Testis (tissue), 3 donors: Measurements from ENCODE around the gene TMEM63A. TPM values are rescaled to one million over a fixed set of nuclear protein-coding genes. Genes with fewer than 3 reads are reported as not detected.

Source experiments
- DNase-seq: peaks from one replicate; pipeline ENCODE4 v3.0.0-alpha.2; 2019
- H3K27ac ChIP-seq, 2 donors: fragments of 200-600 bp; sonication (generic); one replicate each; pipeline ENCODE4 v1.5.1; 2019
- H3K27me3 ChIP-seq: fragments of 200-600 bp; sonication (generic); one replicate; pipeline ENCODE4 v1.5.1; 2019
- H3K36me3 ChIP-seq: fragments of 200-600 bp; sonication (generic); one replicate; pipeline ENCODE4 v1.5.1; 2017; ENCODE audit warnings: low read depth; ENCODE audit errors: missing control alignments
- H3K4me1 ChIP-seq: fragments of 200-600 bp; sonication (generic); one replicate; pipeline ENCODE4 v1.5.1; 2019
- H3K4me3 ChIP-seq, 2 donors: fragments of 200-600 bp; sonication (generic); one replicate each; pipeline ENCODE4 v1.5.1; 2017 to 2019
- H3K9me3 ChIP-seq: fragments of 200-600 bp; sonication (generic); one replicate; pipeline ENCODE4 v1.5.1; 2017
- CTCF ChIP-seq, 3 experiments: fragments of 450-650 bp in 2 of 3; fragments of 200-600 bp in 1 of 3; sonication (generic) in 1 of 3; IDR thresholded peaks; one replicate each; pipeline ENCODE4 v1.5.1; 2016 to 2019; ENCODE audit warnings: antibody characterized with exemption in 3 of 3, mild to moderate bottlenecking in 2 of 3, moderate library complexity in 1 of 3
- POLR2A ChIP-seq: fragments of 450-650 bp; IDR thresholded peaks from one replicate; pipeline ENCODE4 v1.6.1; 2017; ENCODE audit warnings: antibody characterized with exemption, mild to moderate bottlenecking, moderate library complexity
- WGBS, 2 donors: methylation state at CpG; one replicate each; pipeline ENCODE4 v1.1.5; 2018; 5-methylcytosine and 5-hydroxymethylcytosine counted together
- intact Hi-C: fragments of 100-400 bp; cut with DNase I; formaldehyde crosslinking; loops from one replicate; pipeline ENCODE4 v1.15.1; 2023; ENCODE audit warnings: low total_unique reads
- polyA plus RNA-seq: library from polyadenylated mRNA; stranded (reverse); fragments of 350-450 nt; fragmentation: Illumina TruSeq; extraction: RNeasy Lipid Tissue Mini Kit (QIAGEN cat#74804); gene quantifications from one replicate; pipeline ENCODE4 v1.2.3, GENCODE V29; 2014; ENCODE audit warnings: low read depth, low replicate concordance; ENCODE audit not compliant: insufficient read depth
- total RNA-seq, 2 donors: library from RNA; depleted of rRNA; stranded (reverse); fragments of >200 nt; gene quantifications; one replicate each; pipeline ENCODE4 v1.2.3, GENCODE V29; 2016

The TMEM63A gene
- total and polyA plus RNA-seq, 3 donors from 2014 or later, result 13.6 to 51.7 (median 46.9) TPM

DNA sequence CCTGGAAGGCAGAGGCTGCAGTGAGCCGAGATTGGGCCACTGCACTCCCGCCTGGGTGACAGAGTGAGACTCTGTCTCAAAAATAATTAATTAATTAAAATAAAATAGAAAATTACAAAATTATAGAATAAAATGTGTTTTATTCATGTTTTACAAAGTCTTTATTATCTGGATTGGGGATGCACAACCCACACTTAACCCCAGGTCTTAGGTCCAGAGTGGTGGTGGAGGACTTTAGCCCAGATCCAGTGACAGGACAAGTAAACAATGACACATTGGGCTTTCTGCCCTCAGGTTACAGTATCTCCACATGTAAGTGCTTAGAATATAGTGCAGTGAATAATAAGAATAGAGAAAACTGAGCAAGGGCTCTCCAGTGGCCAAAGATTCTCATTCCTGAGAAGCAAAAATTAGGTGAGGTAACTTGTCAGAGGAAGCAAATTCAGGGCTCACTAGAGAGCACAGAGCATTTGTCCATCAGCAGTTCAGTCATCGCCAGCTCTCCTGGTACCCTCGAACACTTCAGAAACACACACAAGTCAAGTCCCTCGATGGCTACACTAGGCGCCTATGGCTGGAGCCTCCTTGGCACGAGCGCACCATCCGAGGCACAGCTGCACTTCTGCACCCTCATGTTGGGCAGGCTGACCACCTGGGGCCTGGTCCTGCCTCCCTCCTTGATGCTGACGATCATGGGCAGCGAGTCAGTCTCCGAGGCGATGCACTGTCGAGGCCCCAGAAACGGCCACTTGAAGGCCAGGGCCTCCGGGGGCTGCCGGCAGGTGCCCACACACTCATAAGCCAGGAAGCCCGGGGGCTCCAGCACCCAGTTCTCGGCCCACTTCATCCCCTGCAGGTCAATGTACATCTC lies 4.2 kb upstream of the TMEM63A start:
- intact Hi-C loops, result no loop called here
- no peaks in the 10 kb centered on the region for H3K36me3 ChIP-seq
- DNase-seq, result no peak
- no peak overlapping the region for H3K27ac ChIP-seq
- WGBS, 2 donors, result 95 to 96% methylated on average over 13 to 18 of the region's 19 CpGs
- no peak for TF ChIP-seq POLR2A
- TF ChIP-seq CTCF (IDR thresholded peaks at IDR 0.05), result no peak
- H3K4me1 ChIP-seq, result peaks cover 9% of the 10 kb centered on the region
- H3K9me3 ChIP-seq, result no peaks in the 10 kb centered on the region
- H3K4me3 ChIP-seq, result no peak overlapping the region
- no peaks in the 10 kb centered on the region for H3K27me3 ChIP-seq

- intact Hi-C loops, result no loop called here
- no peaks in the 10 kb centered on the region for H3K9me3 ChIP-seq
- no peak for DNase-seq
- peaks cover 14% of the 10 kb centered on the region for H3K4me1 ChIP-seq
- H3K4me3 ChIP-seq, result no peak overlapping the region
- no peaks in the 10 kb centered on the region for H3K36me3 ChIP-seq
- TF ChIP-seq CTCF (IDR thresholded peaks at IDR 0.05), result no peak
- no peak for TF ChIP-seq POLR2A
- no peak overlapping the region for H3K27ac ChIP-seq
- H3K27me3 ChIP-seq, result no peaks in the 10 kb centered on the region
- WGBS, 2 donors, result 94 to 95% methylated on average over 6 of the region's 6 CpGs
These were observed 3.2 kb upstream of the TMEM63A start for GRCh38 chr1:225885336-225885735.

GRCh38 chr1:225883616-225884265 lies 1.6 kb upstream of the TMEM63A start:
- Histone ChIP-seq H3K4me1 (peaks cover 28% of the 10 kb centered on the region), H3K9me3 (no peaks in the 10 kb centered on the region), H3K27ac (no peak overlapping the region), H3K36me3 (no peaks in the 10 kb centered on the region), H3K4me3 (no peak overlapping the region), H3K27me3 (no peaks in the 10 kb centered on the region)
- DNase-seq, result no peak
- TF ChIP-seq CTCF (IDR thresholded peaks at IDR 0.05) (no peak), POLR2A (no peak)
- intact Hi-C loops, result no loop called here
- WGBS, 2 donors, result 63 to 81% methylated on average over 11 of the region's 11 CpGs

DNA sequence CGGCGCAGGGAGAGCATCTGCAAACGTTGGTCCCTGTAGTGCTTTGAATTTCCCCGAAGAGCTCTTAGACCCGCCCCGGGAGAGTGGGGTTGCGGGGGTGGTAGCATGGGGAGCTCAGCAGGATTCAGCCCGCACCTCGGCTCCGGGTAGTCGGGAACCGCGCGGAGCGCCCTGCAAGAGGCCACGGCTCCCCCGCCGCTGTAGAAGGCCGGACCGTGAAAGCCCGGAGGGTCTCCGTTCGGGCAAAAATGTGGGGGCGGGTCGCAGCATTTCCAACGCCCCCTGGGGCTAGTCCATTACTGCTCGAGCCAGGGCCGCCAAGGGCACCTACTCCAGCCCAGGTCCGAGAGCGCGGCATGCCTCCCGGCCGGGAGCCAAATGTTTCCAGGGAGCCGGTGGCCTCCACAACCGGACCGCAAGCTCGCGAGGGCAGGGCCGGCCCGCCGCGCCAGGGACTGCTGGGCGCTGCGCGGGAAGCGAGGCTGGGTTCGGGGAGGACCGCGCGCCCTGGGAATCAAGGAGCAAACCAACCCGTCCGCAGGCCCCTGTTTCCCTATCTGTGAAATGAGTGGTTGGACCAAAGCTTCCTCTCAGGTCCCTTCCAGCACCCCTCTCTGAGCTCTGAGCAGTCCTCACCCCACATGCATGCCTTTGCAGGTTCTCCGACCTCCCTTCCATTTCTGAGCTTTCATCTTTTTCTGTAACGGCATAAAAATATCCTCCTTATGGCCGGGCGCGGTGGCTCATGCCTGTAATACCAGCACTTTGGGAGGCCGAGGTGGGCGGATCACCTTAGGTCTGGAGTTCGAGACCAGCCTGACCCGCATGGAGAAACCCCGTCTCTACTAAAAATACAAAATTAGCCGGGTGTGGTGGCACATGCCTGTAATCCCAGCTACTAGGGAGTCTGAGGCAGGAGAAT lies 775 bp upstream of the TMEM63A start:
- peak; percentile 56 for DNase-seq
- intact Hi-C loops, result no loop called here
- 5 to 8% methylated on average over 9 to 29 of the region's 63 CpGs for WGBS, 2 donors

More for the DNA sequence above, 775 bp upstream of the TMEM63A start:
- H3K27me3 ChIP-seq, result no peaks in the 10 kb centered on the region
- peak overlapping the region; percentile 74 to 87 for H3K27ac ChIP-seq
- peak overlapping the region; percentile 90 to 94 for H3K4me3 ChIP-seq
- H3K9me3 ChIP-seq, result no peaks in the 10 kb centered on the region
- no peaks in the 10 kb centered on the region for H3K36me3 ChIP-seq
- peaks cover 34% of the 10 kb centered on the region for H3K4me1 ChIP-seq
- TF ChIP-seq CTCF (IDR thresholded peaks at IDR 0.05) (no peak), POLR2A (no peak)
